Measurements from ENCODE around the gene AGO3.
A peak's percentile ranks its signal among the peaks of the same experiment; 100 is the strongest.
"Not testable (repeated sequence)": the region's sequence is repeated elsewhere in the genome, so short reads cannot be mapped to it uniquely, and the experiment has no call there.

The AGO3 gene

GRCh38 chr1:35925741-35926140 lies 5.2 kb upstream of the AGO3 start:
- DNase-seq, result no peak

- DNase-seq, result no peak
Observed at GRCh38 chr1:35927472-35927871, 3.4 kb upstream of the AGO3 start.

- peak in 4 of 5 experiments; percentile 5 to 45 (median 30) for DNase-seq
Observed at GRCh38 chr1:35929730-35930592, 944 bp upstream of the AGO3 start.

GRCh38 chr1:35931446-35932157 lies 697 bp downstream of the AGO3 start:
- peak in 1 of 5 experiments; percentile 39 for DNase-seq

GRCh38 chr1:35932158-35932636 lies 1.3 kb downstream of the AGO3 start:
- DNase-seq, result no peak

GRCh38 chr1:35932941-35933340 lies 2.0 kb downstream of the AGO3 start:
- DNase-seq, result no peak

GRCh38 chr1:35935442-35936388 lies 4.8 kb downstream of the AGO3 start:
- DNase-seq, result no peak

- no peak for DNase-seq
Observed at GRCh38 chr1:35936838-35937237, 5.9 kb downstream of the AGO3 start.

- DNase-seq, result no peak
Observed at GRCh38 chr1:35939484-35939883, 8.6 kb downstream of the AGO3 start.

GRCh38 chr1:35945327-35945726 lies 14.4 kb downstream of the AGO3 start:
- DNase-seq, result no peak

GRCh38 chr1:35947547-35947946 lies 16.6 kb downstream of the AGO3 start:
- DNase-seq, result peak in 1 of 5 experiments; percentile 59

- DNase-seq, result no peak
Observed at GRCh38 chr1:35958558-35958957, 27.7 kb downstream of the AGO3 start.

- no peak for DNase-seq
Observed at GRCh38 chr1:35959304-35959703, 28.4 kb downstream of the AGO3 start.

- DNase-seq, result no peak
Observed at GRCh38 chr1:35962952-35963351, 32.0 kb downstream of the AGO3 start.

- not testable (repeated sequence) for DNase-seq
Observed at GRCh38 chr1:35964277-35964676, 33.4 kb downstream of the AGO3 start.

GRCh38 chr1:35968396-35968795 lies 37.5 kb downstream of the AGO3 start:
- no peak for DNase-seq

- no peak for DNase-seq
Observed at GRCh38 chr1:35971601-35972000, 40.7 kb downstream of the AGO3 start.

- DNase-seq, result not testable (repeated sequence)
Observed at GRCh38 chr1:35972631-35973030, 41.7 kb downstream of the AGO3 start.

- DNase-seq, result no peak
Observed at GRCh38 chr1:35980090-35980489, 49.2 kb downstream of the AGO3 start.

- peak in 1 of 5 experiments; percentile 34 for DNase-seq
Observed at GRCh38 chr1:35988237-35988636, 57.3 kb downstream of the AGO3 start.

- DNase-seq, result no peak
Observed at GRCh38 chr1:36006941-36007500, 76.1 kb downstream of the AGO3 start.

- no peak for DNase-seq
Observed at GRCh38 chr1:36007741-36008140, 76.8 kb downstream of the AGO3 start.
